ENCODE data around the gene SSC5D. TPM values are rescaled to one million over a fixed set of nuclear protein-coding genes. Genes with fewer than 3 reads are reported as not detected.

Gene SSC5D
- total RNA-seq, 1 experiment from 2014 or later: 0.86 TPM

DNA sequence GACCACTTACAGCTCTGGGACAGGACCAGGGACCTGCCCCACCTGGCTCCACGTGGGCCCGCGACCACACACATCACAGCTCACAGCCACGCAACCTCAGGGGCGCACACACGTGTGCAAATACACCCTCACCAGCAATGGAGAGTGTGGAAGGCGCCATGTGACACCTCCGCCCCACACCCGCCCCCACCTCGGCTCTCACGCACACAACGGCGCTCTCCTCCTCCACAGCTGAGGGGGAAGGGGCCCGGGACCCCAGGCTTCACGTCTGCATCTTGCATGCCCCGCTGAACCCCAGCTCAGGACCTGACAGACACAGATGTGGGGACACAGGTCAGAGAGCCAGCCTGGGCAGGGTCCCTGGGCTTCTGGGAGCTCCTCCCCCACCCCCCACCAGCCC is 38.8 kb upstream of the SSC5D start:
- no peak for DNase-seq
- Mint-ChIP-seq H3K27me3 (ENCODE audit: insufficient read depth, unreplicated experiment) (peaks cover 24% of the 10 kb centered on the region), H3K9me3 (ENCODE audit: unreplicated experiment) (no peaks in the 10 kb centered on the region), H3K36me3 (ENCODE audit: insufficient read depth, unreplicated experiment) (no peaks in the 10 kb centered on the region), H3K27ac (ENCODE audit: unreplicated experiment) (no peak overlapping the region), H3K4me3 (ENCODE audit: unreplicated experiment) (no peak overlapping the region), H3K4me1 (ENCODE audit: low read depth, unreplicated experiment) (peaks cover 13% of the 10 kb centered on the region)
- Histone ChIP-seq H3K36me3 (ENCODE audit: control insufficient read depth, insufficient read depth, low read length) (no peaks in the 10 kb centered on the region; the same call in 1 of the 2 replicates), H3K27me3 (replicated peaks; ENCODE audit: control insufficient read depth, insufficient read depth, low read length) (peaks cover 2% of the 10 kb centered on the region; the same call in 1 of the 2 replicates), H3K9me3 (no peaks in the 10 kb centered on the region), H3K4me1 (peaks cover 18% of the 10 kb centered on the region; the same call in 1 of the 2 replicates), H3K4me3 (ENCODE audit: low read depth, low read length) (no peak overlapping the region)
- POLR2A ChIA-PET: interaction anchor here (0.7 kb wide), 1 partner anchor 61 kb away, joined by 8 read pairs; no protein-coding TSS in a partner anchor
- BruUV-seq (replicated peaks): no TSS peak
- intact Hi-C loops (cut with micrococcal nuclease; ENCODE audit: unreplicated experiment): no loop called here
- TF ChIP-seq, protein P1, sequence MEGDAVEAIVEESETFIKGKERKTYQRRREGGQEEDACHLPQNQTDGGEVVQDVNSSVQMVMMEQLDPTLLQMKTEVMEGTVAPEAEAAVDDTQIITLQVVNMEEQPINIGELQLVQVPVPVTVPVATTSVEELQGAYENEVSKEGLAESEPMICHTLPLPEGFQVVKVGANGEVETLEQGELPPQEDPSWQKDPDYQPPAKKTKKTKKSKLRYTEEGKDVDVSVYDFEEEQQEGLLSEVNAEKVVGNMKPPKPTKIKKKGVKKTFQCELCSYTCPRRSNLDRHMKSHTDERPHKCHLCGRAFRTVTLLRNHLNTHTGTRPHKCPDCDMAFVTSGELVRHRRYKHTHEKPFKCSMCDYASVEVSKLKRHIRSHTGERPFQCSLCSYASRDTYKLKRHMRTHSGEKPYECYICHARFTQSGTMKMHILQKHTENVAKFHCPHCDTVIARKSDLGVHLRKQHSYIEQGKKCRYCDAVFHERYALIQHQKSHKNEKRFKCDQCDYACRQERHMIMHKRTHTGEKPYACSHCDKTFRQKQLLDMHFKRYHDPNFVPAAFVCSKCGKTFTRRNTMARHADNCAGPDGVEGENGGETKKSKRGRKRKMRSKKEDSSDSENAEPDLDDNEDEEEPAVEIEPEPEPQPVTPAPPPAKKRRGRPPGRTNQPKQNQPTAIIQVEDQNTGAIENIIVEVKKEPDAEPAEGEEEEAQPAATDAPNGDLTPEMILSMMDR (IDR thresholded peaks at IDR 0.05; ENCODE audit: insufficient read depth in 1 of 2, low read depth in 1 of 2, low read length in 1 of 2, severe bottlenecking in 1 of 2, unreplicated experiment in 1 of 2): no peak
- CTCF ChIA-PET: no interaction called here

DNA sequence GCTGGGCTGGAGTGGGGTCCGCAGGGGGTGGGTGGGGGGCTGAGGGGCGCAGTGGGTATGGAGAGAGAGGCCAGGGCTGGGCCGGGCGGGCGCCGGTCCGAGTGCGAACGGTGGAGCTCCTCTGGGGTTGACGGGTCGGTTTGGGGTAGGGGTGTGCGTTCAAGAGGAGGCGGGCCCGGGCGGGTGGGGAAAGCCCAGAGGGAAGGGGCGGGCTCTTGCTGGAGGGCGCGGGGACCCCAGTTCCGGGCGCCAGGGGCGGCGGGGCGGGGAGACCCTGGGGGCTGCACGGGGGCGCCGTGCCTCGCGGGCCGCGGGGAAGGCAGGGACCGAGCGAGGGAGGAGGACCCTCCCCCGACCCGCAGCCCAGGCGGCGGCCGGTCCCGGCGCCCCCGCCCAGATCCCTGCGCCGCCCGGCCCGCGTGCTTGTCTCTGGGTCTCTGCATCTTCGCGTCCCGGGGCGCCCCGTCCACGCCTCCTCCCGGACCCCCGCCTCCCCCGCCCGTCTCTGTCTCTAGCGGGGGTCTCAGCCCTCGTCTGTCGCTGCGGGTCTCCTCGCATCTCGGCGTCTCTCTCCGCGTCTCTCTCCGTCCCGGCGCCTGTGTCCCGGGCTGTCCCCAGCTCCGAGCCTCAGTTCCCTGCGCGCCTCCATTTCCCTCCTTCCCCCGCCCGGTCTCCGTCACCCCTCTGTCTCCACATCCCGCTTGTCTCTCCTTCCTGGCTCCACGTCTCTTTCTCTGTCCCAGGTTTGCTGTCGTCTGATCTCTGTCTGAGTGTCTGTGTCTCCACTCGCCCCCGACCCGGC is 36.9 kb upstream of the SSC5D start:
- Mint-ChIP-seq H3K9me3 (ENCODE audit: unreplicated experiment) (no peaks in the 10 kb centered on the region), H3K27ac (ENCODE audit: unreplicated experiment) (no peak overlapping the region), H3K4me3 (ENCODE audit: unreplicated experiment) (peak overlapping the region; percentile 83), H3K27me3 (ENCODE audit: insufficient read depth, unreplicated experiment) (peaks cover 19% of the 10 kb centered on the region), H3K36me3 (ENCODE audit: insufficient read depth, unreplicated experiment) (peaks cover 8% of the 10 kb centered on the region), H3K4me1 (ENCODE audit: low read depth, unreplicated experiment) (peaks cover 15% of the 10 kb centered on the region)
- Histone ChIP-seq H3K4me1 (peaks cover 18% of the 10 kb centered on the region; the same call in 1 of the 2 replicates), H3K4me3 (ENCODE audit: low read depth, low read length) (peak overlapping the region; percentile 34), H3K9me3 (no peaks in the 10 kb centered on the region), H3K36me3 (ENCODE audit: control insufficient read depth, insufficient read depth, low read length) (no peaks in the 10 kb centered on the region; the same call in none of the 2 replicates), H3K27me3 (replicated peaks; ENCODE audit: control insufficient read depth, insufficient read depth, low read length) (peaks cover 2% of the 10 kb centered on the region; the same call in 1 of the 2 replicates)
- BruUV-seq (replicated peaks): no TSS peak
- CTCF ChIA-PET: interaction anchor here (0.6 to 0.7 kb wide), 3 partner anchors 27 to 882 kb away, joined by 3 to 8 read pairs (median 3); no protein-coding TSS in a partner anchor
- TF ChIP-seq, protein P1 (IDR thresholded peaks at IDR 0.05; ENCODE audit: insufficient read depth in 1 of 2, low read depth in 1 of 2, low read length in 1 of 2, severe bottlenecking in 1 of 2, unreplicated experiment in 1 of 2): no peak
- no peak for DNase-seq
- intact Hi-C loops (cut with micrococcal nuclease; ENCODE audit: unreplicated experiment): no loop called here
- POLR2A ChIA-PET: interaction anchor here (0.7 kb wide), 1 partner anchor 44 kb away, joined by 17 read pairs; the partner anchor contains the start of gene UBE2S

GRCh38 chr19:55451965-55452748 is 36.1 kb upstream of the SSC5D start:
- Histone ChIP-seq H3K4me3 (ENCODE audit: low read depth, low read length) (peak overlapping the region; percentile 34), H3K36me3 (ENCODE audit: control insufficient read depth, insufficient read depth, low read length) (no peaks in the 10 kb centered on the region; the same call in none of the 2 replicates), H3K4me1 (peaks cover 18% of the 10 kb centered on the region; the same call in 1 of the 2 replicates), H3K9me3 (no peaks in the 10 kb centered on the region), H3K27me3 (replicated peaks; ENCODE audit: control insufficient read depth, insufficient read depth, low read length) (peaks cover 2% of the 10 kb centered on the region; the same call in 1 of the 2 replicates)
- TF ChIP-seq, protein P1 (IDR thresholded peaks at IDR 0.05; ENCODE audit: insufficient read depth in 1 of 2, low read depth in 1 of 2, low read length in 1 of 2, severe bottlenecking in 1 of 2, unreplicated experiment in 1 of 2): no peak
- no TSS peak for BruUV-seq (replicated peaks)
- ChIA-PET POLR2A (interaction anchor here (1.1 kb wide), 1 partner anchor 44 kb away, joined by 3 read pairs; the partner anchor contains the start of gene UBE2S), CTCF (interaction anchor here (0.7 kb wide), 1 partner anchor 881 kb away, joined by 3 read pairs; no protein-coding TSS in a partner anchor)
- DNase-seq: no peak
- Mint-ChIP-seq H3K27me3 (ENCODE audit: insufficient read depth, unreplicated experiment) (peaks cover 19% of the 10 kb centered on the region), H3K4me1 (ENCODE audit: low read depth, unreplicated experiment) (peaks cover 15% of the 10 kb centered on the region), H3K4me3 (ENCODE audit: unreplicated experiment) (peak overlapping the region; percentile 83), H3K27ac (ENCODE audit: unreplicated experiment) (no peak overlapping the region), H3K9me3 (ENCODE audit: unreplicated experiment) (no peaks in the 10 kb centered on the region), H3K36me3 (ENCODE audit: insufficient read depth, unreplicated experiment) (peaks cover 8% of the 10 kb centered on the region)
- intact Hi-C loops (cut with micrococcal nuclease; ENCODE audit: unreplicated experiment): loop anchor here (1.0 kb wide), 1 partner anchor 9 kb away; the partner anchor contains the start of gene ISOC2
